GM23248 (cell line): ENCODE data around the gene PPFIA1. TPM values are rescaled to one million over a fixed set of nuclear protein-coding genes. Genes with fewer than 3 reads are reported as not detected.

Experiments used
- DNase-seq: peaks from one replicate; pipeline ENCODE4 v3.0.0-alpha.2; 2015
- H2AFZ ChIP-seq: fragments of 200-600 bp; sonication (generic); 2 replicates; pipeline ENCODE4 v1.6.1; 2016; ENCODE audit warnings: antibody characterized with exemption
- H3F3A ChIP-seq: fragments of 200-600 bp; sonication (generic); 2 replicates; pipeline ENCODE4 v1.6.1; 2016; ENCODE audit warnings: mild to moderate bottlenecking, antibody characterized with exemption, mixed run types; ENCODE audit not compliant: insufficient read depth
- H3K27ac ChIP-seq: fragments of 200-600 bp; sonication (generic); 2 replicates; pipeline ENCODE4 v1.5.1; 2016; ENCODE audit warnings: mild to moderate bottlenecking
- H3K27me3 ChIP-seq: fragments of 200-600 bp; sonication (generic); replicated peaks from 2 replicates; pipeline ENCODE4 v1.6.1; 2016; ENCODE audit warnings: mild to moderate bottlenecking; ENCODE audit not compliant: insufficient read depth
- H3K36me3 ChIP-seq: fragments of 200-600 bp; sonication (generic); 2 replicates; pipeline ENCODE4 v1.6.1; 2016; ENCODE audit warnings: low read depth, mild to moderate bottlenecking
- H3K4me1 ChIP-seq: fragments of 200-600 bp; sonication (generic); 2 replicates; pipeline ENCODE4 v1.6.1; 2016; ENCODE audit warnings: mild to moderate bottlenecking; ENCODE audit not compliant: insufficient read depth
- H3K4me2 ChIP-seq: fragments of 200-600 bp; sonication (generic); one replicate; pipeline ENCODE4 v1.6.1; 2016; ENCODE audit warnings: mild to moderate bottlenecking; ENCODE audit not compliant: unreplicated experiment
- H3K4me3 ChIP-seq: fragments of 200-600 bp; sonication (generic); 2 replicates; pipeline ENCODE4 v1.5.1; 2016; ENCODE audit warnings: mild to moderate bottlenecking
- H3K79me2 ChIP-seq: fragments of 200-600 bp; sonication (generic); 2 replicates; pipeline ENCODE4 v1.6.1; 2016; ENCODE audit warnings: mild to moderate bottlenecking; ENCODE audit not compliant: insufficient read depth
- H3K9ac ChIP-seq: fragments of 200-600 bp; sonication (generic); 2 replicates; pipeline ENCODE4 v1.6.1; 2016; ENCODE audit warnings: mild to moderate bottlenecking
- H3K9me2 ChIP-seq: fragments of 200-600 bp; sonication (generic); 2 replicates; pipeline ENCODE4 v1.6.1; 2016; ENCODE audit warnings: mixed run types, mild to moderate bottlenecking, moderate library complexity; ENCODE audit not compliant: insufficient read depth
- H3K9me3 ChIP-seq: fragments of 200-600 bp; sonication (generic); one replicate; pipeline ENCODE4 v1.6.1; 2017; ENCODE audit warnings: low read depth
- H4K20me1 ChIP-seq: fragments of 200-600 bp; sonication (generic); 2 replicates; pipeline ENCODE4 v1.6.0; 2016; ENCODE audit not compliant: insufficient read depth
- EZH2 ChIP-seq: fragments of 200-600 bp; sonication (generic); IDR thresholded peaks from 2 replicates; pipeline ENCODE4 v1.6.1; 2018; ENCODE audit warnings: antibody characterized with exemption, mild to moderate bottlenecking; ENCODE audit not compliant: insufficient read depth, poor library complexity, severe bottlenecking
- EZH2phosphoT487 ChIP-seq: fragments of 200-600 bp; sonication (generic); IDR thresholded peaks from 2 replicates; pipeline ENCODE4 v1.6.1; 2018; ENCODE audit warnings: antibody characterized with exemption, moderate library complexity, mild to moderate bottlenecking, low read depth; ENCODE audit not compliant: insufficient read depth
- WGBS, 2 experiments: methylation state at CpG; one replicate each; pipeline ENCODE4 v1.1.6; 2015 to 2017; ENCODE audit warnings: low lambda C conversion rate in 2 of 2, low coverage in 1 of 2; ENCODE audit errors: missing lambda C conversion rate in 2 of 2; 5-methylcytosine and 5-hydroxymethylcytosine counted together
- in situ Hi-C: fragments of 300-500 bp; cut with MboI; formaldehyde crosslinking; loops from 2 replicates; pipeline ENCODE4 v1.15.0; 2020
- polyA plus RNA-seq: library from polyadenylated mRNA; unstranded; fragments of >200 nt; fragmentation: Nextera tagmentation; extraction: Ambion mirVana; gene quantifications from 2 replicates; pipeline ENCODE4 v1.2.1, GENCODE V29; 2016
- total RNA-seq: library from RNA; depleted of rRNA; stranded (reverse); fragments of >200 nt; shearing (Covaris generic); gene quantifications from 2 replicates; pipeline ENCODE4 v1.2.3, GENCODE V29; 2014

PPFIA1 gene
- total and polyA plus RNA-seq, 2 experiments from 2014 or later, result 22.8 to 36.9 TPM

DNA sequence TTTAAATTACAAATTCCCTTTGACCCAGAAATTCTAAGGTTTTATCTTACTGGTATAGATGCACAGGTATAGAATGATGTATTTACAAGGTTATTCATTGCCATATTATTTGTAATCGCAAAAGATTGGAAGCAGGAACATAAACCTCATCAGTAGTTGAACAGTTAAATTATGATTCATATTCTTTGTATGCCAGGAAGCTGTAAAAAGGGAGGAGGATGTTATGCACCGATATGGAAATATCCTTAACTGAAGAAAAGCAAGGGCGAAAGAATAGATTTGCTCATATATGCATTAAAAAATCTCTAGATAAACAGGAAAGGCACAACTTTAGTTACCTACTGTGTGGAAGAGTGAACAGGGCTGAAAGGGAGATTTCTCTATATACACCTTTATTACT lies 36.7 kb downstream of the PPFIA1 start:
- H3K9me3 ChIP-seq, result no peaks in the 10 kb centered on the region
- TF ChIP-seq EZH2 (no peak), EZH2phosphoT487 (no peak)
- H3K79me2 ChIP-seq, result peaks cover 81% of the 10 kb centered on the region
- WGBS, 2 experiments, result 46 to 52% methylated on average over 3 of the region's 3 CpGs
- H4K20me1 ChIP-seq, result peaks cover 4% of the 10 kb centered on the region; the same call in 1 of the 2 replicates
- no peak overlapping the region for H3K27ac ChIP-seq
- H3K36me3 ChIP-seq, result no peaks in the 10 kb centered on the region
- peak; percentile 37 for DNase-seq
- peaks cover 8% of the 10 kb centered on the region for H3F3A ChIP-seq
- H2AFZ ChIP-seq, result no peak overlapping the region
- H3K27me3 ChIP-seq, result no peaks in the 10 kb centered on the region
- H3K4me1 ChIP-seq, result peaks cover 36% of the 10 kb centered on the region
- peak overlapping the region; percentile 25 for H3K4me2 ChIP-seq
- in situ Hi-C loops, result no loop called here
- no peak overlapping the region for H3K9ac ChIP-seq
- H3K9me2 ChIP-seq, result no peaks in the 10 kb centered on the region
- no peak overlapping the region for H3K4me3 ChIP-seq

DNA sequence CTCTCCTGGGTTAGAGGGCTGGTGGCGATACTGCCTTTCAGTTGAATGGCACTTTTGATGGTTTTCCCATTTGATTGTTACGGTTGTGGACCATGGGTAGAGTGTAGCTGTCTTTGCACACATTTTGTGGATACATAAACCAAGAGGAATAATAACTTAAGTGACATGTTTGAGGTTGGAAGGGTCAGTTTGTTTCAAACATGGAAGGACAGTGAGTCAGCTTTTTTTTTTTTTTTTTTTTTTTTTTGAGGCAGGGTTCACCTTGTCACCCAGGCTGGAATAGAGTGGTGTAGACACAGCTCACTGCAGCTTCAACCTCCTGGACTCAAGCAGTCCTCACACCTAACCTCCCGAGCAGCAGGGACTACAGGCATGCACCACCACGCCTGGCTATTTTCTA lies 41.1 kb downstream of the PPFIA1 start:
- TF ChIP-seq EZH2 (no peak), EZH2phosphoT487 (no peak)
- no peaks in the 10 kb centered on the region for H3K9me3 ChIP-seq
- no peaks in the 10 kb centered on the region for H3K27me3 ChIP-seq
- H3F3A ChIP-seq, result no peaks in the 10 kb centered on the region
- H3K79me2 ChIP-seq, result peaks cover 79% of the 10 kb centered on the region
- in situ Hi-C loops, result no loop called here
- H4K20me1 ChIP-seq, result no peaks in the 10 kb centered on the region
- H2AFZ ChIP-seq, result no peak overlapping the region
- no peak overlapping the region for H3K4me3 ChIP-seq
- no peaks in the 10 kb centered on the region for H3K9me2 ChIP-seq
- no peak for DNase-seq
- H3K36me3 ChIP-seq, result no peaks in the 10 kb centered on the region
- WGBS, 2 experiments, result 99 to 100% methylated on average over 4 of the region's 4 CpGs
- H3K4me1 ChIP-seq, result peaks cover 11% of the 10 kb centered on the region
- H3K4me2 ChIP-seq, result no peak overlapping the region
- H3K9ac ChIP-seq, result no peak overlapping the region
- H3K27ac ChIP-seq, result no peak overlapping the region

DNA sequence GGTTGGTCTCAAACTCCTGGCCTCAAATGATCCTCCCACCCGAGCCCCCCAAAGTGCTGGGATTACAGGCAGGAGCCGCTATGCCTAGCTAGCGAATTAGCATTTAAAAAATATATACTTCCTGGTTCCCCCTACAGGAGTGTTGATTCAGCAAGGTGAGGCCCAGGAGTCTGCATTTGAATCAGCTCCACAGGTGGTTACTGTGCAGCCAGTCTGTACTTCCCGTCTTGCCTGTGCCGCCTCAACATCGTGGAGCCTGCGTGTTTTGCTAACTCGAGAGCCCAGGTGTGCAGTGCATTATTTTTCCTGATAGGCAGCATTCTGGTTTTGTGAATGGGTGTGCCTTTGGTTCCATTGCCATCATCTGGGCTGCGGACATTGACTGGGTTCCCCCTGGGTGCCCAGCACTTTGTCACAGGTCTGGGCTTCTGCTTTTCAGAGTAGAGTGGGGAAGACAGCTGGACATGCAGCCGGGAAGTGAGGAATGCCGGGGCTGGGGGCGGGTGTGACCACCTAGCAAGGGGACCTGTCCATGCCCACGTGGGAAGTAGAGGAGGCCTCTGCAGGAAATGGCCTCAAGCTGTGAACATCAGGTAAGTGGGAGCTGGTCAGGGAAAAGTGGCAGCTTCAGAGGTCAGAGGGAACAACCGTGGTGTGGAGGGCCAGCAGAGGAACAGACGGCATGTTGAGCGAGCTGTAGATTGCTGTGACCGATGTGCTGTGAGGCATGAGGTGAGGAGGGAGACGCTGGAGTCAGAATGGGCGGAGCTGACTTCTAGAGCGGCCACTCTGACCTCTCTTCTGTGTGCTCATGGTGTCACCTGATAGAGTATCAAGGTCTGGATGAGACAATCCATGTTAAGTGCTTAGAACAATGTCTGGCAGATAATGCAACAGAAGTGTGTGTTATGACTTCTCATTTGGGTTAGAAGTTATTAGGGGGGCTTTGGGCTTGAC lies 42.2 kb downstream of the PPFIA1 start:
- no peak overlapping the region for H3K9ac ChIP-seq
- H3F3A ChIP-seq, result no peaks in the 10 kb centered on the region
- H3K79me2 ChIP-seq, result peaks cover 74% of the 10 kb centered on the region

DNA sequence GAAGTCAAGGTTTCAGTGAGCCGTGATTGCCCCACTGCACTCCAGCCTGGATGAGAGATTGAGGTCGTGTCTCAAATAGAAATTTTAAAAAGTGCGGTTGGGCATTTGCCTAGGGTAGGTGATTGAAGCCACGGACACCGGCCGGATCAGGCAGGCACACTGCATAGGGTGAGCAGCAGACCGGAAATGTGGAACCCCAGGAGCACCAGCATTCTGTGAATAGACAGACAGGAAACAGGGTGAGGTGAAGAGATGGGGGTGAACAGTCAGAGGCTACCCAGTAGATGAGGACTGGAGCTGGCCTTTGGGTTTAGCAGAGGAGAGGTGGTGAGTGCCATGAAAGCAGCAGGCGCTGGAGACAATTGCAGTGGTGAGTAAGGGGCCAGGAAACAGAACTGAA lies 43.5 kb downstream of the PPFIA1 start:
- Histone ChIP-seq H3F3A (no peaks in the 10 kb centered on the region), H3K36me3 (no peaks in the 10 kb centered on the region), H3K4me3 (no peak overlapping the region), H3K4me1 (no peaks in the 10 kb centered on the region), H3K9me3 (no peaks in the 10 kb centered on the region), H3K27ac (no peak overlapping the region), H4K20me1 (no peaks in the 10 kb centered on the region), H3K27me3 (no peaks in the 10 kb centered on the region), H2AFZ (no peak overlapping the region), H3K79me2 (peaks cover 62% of the 10 kb centered on the region), H3K4me2 (no peak overlapping the region), H3K9me2 (no peaks in the 10 kb centered on the region), H3K9ac (no peak overlapping the region)
- no peak for DNase-seq
- in situ Hi-C loops, result no loop called here
- WGBS, 2 experiments, result 86 to 94% methylated on average over 8 of the region's 8 CpGs
- no peak for TF ChIP-seq EZH2
- no peak for TF ChIP-seq EZH2phosphoT487

More for the DNA sequence above, 42.2 kb downstream of the PPFIA1 start:
- no peak overlapping the region for H2AFZ ChIP-seq
- H3K9me2 ChIP-seq, result no peaks in the 10 kb centered on the region
- no peak overlapping the region for H3K27ac ChIP-seq
- no peak overlapping the region for H3K4me2 ChIP-seq
- H3K9me3 ChIP-seq, result no peaks in the 10 kb centered on the region
- no peaks in the 10 kb centered on the region for H3K27me3 ChIP-seq
- H3K4me1 ChIP-seq, result peaks cover under 1% of the 10 kb centered on the region
- in situ Hi-C loops, result no loop called here
- no peak overlapping the region for H3K4me3 ChIP-seq
- TF ChIP-seq EZH2phosphoT487, result no peak
- TF ChIP-seq EZH2, result no peak
- DNase-seq, result no peak
- no peaks in the 10 kb centered on the region for H3K36me3 ChIP-seq
- H4K20me1 ChIP-seq, result no peaks in the 10 kb centered on the region
- 89 to 93% methylated on average over 16 to 20 of the region's 20 CpGs for WGBS, 2 experiments
